RWPE1 (cell line): Measurements from ENCODE around the gene REPIN1.

Source experiments
- CTCF ChIA-PET: fragments of 350-600 bp; sonication (Branson Sonifier 250); formaldehyde crosslinking; extraction: SDS; loops from one replicate; lab custom pipeline; 2021; lab: Yijun Ruan, JAX
- POLR2A ChIA-PET: fragments of 400-600 bp; formaldehyde crosslinking; extraction: SDS; loops from one replicate; lab custom pipeline; 2020; ENCODE audit warnings: antibody characterized with exemption; ENCODE audit not compliant: low non-redundant PET; lab: Yijun Ruan, JAX
- DNase-seq: peaks from one replicate; pipeline ENCODE4 v3.0.0; 2012; ENCODE audit warnings: low spot score
- H3K27ac ChIP-seq: fragments of 450-650 bp; 2 replicates; pipeline ENCODE4 v1.5.1; 2017
- CTCF ChIP-seq: fragments of 450-650 bp; conservative IDR thresholded peaks from 2 replicates; pipeline ENCODE4 v1.5.1; 2017; ENCODE audit warnings: low read depth, mild to moderate bottlenecking

The REPIN1 gene

GRCh38 chr7:150410680-150411346 is 42.2 kb downstream of the REPIN1 start:
- DNase-seq: no peak
- 0 out of 2 replicates have a peak overlapping the region, but pooled peaks have one; percentile 4 for H3K27ac ChIP-seq
- ChIA-PET CTCF (no interaction called here), POLR2A (no interaction called here)
- TF ChIP-seq CTCF: no peak

- CTCF ChIA-PET: no interaction called here
- TF ChIP-seq CTCF: no peak
- POLR2A ChIA-PET: no interaction called here
- H3K27ac ChIP-seq: 0 out of 2 replicates have a peak overlapping the region, but pooled peaks have one; percentile 4
- DNase-seq: no peak
Measured at GRCh38 chr7:150411606-150412005, 43.0 kb downstream of the REPIN1 start.

GRCh38 chr7:150412016-150412415 is 43.4 kb downstream of the REPIN1 start:
- no peak overlapping the region for H3K27ac ChIP-seq
- TF ChIP-seq CTCF: no peak
- ChIA-PET CTCF (no interaction called here), POLR2A (no interaction called here)
- no peak for DNase-seq

GRCh38 chr7:150412518-150413488 is 44.2 kb downstream of the REPIN1 start:
- no peak overlapping the region for H3K27ac ChIP-seq
- no peak for TF ChIP-seq CTCF
- POLR2A ChIA-PET: no interaction called here
- CTCF ChIA-PET: no interaction called here
- DNase-seq: no peak

- no peak for DNase-seq
- no peak overlapping the region for H3K27ac ChIP-seq
- no peak for TF ChIP-seq CTCF
- CTCF ChIA-PET: no interaction called here
- POLR2A ChIA-PET: no interaction called here
Measured at GRCh38 chr7:150413640-150414081, 45.0 kb downstream of the REPIN1 start.
